GM13977 (cell line): ENCODE data around the gene SEC22A.

Experiments used
- DNase-seq: peaks from one replicate; pipeline ENCODE4 v3.0.0; 2012; ENCODE audit warnings: low spot score
- CTCF ChIP-seq: IDR thresholded peaks from 2 replicates; pipeline ENCODE4 v1.5.1; 2012; ENCODE audit warnings: mild to moderate bottlenecking, control low read depth; ENCODE audit not compliant: insufficient read depth; ENCODE audit errors: extremely low read depth, missing control alignments
- in situ Hi-C: fragments of 300-500 bp; cut with MboI; formaldehyde crosslinking; loops from one replicate; pipeline ENCODE4 v1.12.0; 2022; ENCODE audit warnings: low sequenced_read_pairs, low pct_unique_long_range_greater_than_20kb, mixed read lengths, inconsistent platforms; ENCODE audit not compliant: unreplicated experiment

Gene SEC22A

GRCh38 chr3:123271466-123272159 lies 69.9 kb downstream of the SEC22A start:
- no peak for DNase-seq
- in situ Hi-C loops = no loop called here
- TF ChIP-seq CTCF = no peak

GRCh38 chr3:123272547-123272946 lies 70.8 kb downstream of the SEC22A start:
- DNase-seq = no peak
- in situ Hi-C loops = no loop called here
- no peak for TF ChIP-seq CTCF

GRCh38 chr3:123275691-123276090 lies 73.9 kb downstream of the SEC22A start:
- in situ Hi-C loops = no loop called here
- no peak for DNase-seq
- TF ChIP-seq CTCF = no peak

- DNase-seq = no peak
- no peak for TF ChIP-seq CTCF
- in situ Hi-C loops = no loop called here
These were observed 74.7 kb downstream of the SEC22A start for GRCh38 chr3:123276346-123277006.

- in situ Hi-C loops = no loop called here
These were observed 75.4 kb downstream of the SEC22A start for GRCh38 chr3:123277106-123277505.

GRCh38 chr3:123278446-123278845 lies 76.7 kb downstream of the SEC22A start:
- no peak for DNase-seq
- TF ChIP-seq CTCF = no peak
- in situ Hi-C loops = no loop called here

More at GRCh38 chr3:123277106-123277505, 75.4 kb downstream of the SEC22A start:
- DNase-seq = no peak
- no peak for TF ChIP-seq CTCF

- DNase-seq = no peak
- in situ Hi-C loops = no loop called here
- TF ChIP-seq CTCF = no peak
These were observed 77.4 kb downstream of the SEC22A start for GRCh38 chr3:123279121-123279520.
